ENCODE measurements around the gene DIRAS2. TPM values are rescaled to one million over a fixed set of nuclear protein-coding genes. Genes with fewer than 3 reads are reported as not detected.

DIRAS2 gene
- total and polyA plus RNA-seq, 12 donors = 0.07 to 0.20 (median 0.11) TPM; not detected in 8

- WGBS, 2 donors = 76 to 86% methylated on average over 2 of the region's 2 CpGs
- no peak for DNase-seq
- intact Hi-C loops (cut with DNase I) = no loop called here
- Histone ChIP-seq H3K27me3 (peaks cover 0 to 9% (median 0%) of the 10 kb centered on the region in 7 donors), H3K4me3 (no peak overlapping the region), H3K9me3 (no peaks in the 10 kb centered on the region), H3K4me1 (no peaks in the 10 kb centered on the region), H3K36me3 (no peaks in the 10 kb centered on the region), H3K27ac (no peak overlapping the region)
- TF ChIP-seq, protein P1, sequence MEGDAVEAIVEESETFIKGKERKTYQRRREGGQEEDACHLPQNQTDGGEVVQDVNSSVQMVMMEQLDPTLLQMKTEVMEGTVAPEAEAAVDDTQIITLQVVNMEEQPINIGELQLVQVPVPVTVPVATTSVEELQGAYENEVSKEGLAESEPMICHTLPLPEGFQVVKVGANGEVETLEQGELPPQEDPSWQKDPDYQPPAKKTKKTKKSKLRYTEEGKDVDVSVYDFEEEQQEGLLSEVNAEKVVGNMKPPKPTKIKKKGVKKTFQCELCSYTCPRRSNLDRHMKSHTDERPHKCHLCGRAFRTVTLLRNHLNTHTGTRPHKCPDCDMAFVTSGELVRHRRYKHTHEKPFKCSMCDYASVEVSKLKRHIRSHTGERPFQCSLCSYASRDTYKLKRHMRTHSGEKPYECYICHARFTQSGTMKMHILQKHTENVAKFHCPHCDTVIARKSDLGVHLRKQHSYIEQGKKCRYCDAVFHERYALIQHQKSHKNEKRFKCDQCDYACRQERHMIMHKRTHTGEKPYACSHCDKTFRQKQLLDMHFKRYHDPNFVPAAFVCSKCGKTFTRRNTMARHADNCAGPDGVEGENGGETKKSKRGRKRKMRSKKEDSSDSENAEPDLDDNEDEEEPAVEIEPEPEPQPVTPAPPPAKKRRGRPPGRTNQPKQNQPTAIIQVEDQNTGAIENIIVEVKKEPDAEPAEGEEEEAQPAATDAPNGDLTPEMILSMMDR (IDR thresholded peaks at IDR 0.05) = no peak
- ATAC-seq = no peak
Measured at GRCh38 chr9:90580576-90580975, 62.0 kb downstream of the DIRAS2 start.

GRCh38 chr9:90579181-90579580 lies 63.4 kb downstream of the DIRAS2 start:
- Histone ChIP-seq H3K27ac (no peak overlapping the region), H3K4me3 (no peak overlapping the region), H3K4me1 (no peaks in the 10 kb centered on the region), H3K36me3 (no peaks in the 10 kb centered on the region), H3K9me3 (peaks cover 0 to 6% (median 0%) of the 10 kb centered on the region in 11 donors), H3K27me3 (peaks cover 0 to 10% (median 0%) of the 10 kb centered on the region in 7 donors)
- intact Hi-C loops (cut with DNase I) = no loop called here
- TF ChIP-seq, protein P1 (IDR thresholded peaks at IDR 0.05) = no peak
- 86 to 87% methylated on average over 2 of the region's 2 CpGs for WGBS, 2 donors
- no peak for ATAC-seq
- DNase-seq = no peak

DNA sequence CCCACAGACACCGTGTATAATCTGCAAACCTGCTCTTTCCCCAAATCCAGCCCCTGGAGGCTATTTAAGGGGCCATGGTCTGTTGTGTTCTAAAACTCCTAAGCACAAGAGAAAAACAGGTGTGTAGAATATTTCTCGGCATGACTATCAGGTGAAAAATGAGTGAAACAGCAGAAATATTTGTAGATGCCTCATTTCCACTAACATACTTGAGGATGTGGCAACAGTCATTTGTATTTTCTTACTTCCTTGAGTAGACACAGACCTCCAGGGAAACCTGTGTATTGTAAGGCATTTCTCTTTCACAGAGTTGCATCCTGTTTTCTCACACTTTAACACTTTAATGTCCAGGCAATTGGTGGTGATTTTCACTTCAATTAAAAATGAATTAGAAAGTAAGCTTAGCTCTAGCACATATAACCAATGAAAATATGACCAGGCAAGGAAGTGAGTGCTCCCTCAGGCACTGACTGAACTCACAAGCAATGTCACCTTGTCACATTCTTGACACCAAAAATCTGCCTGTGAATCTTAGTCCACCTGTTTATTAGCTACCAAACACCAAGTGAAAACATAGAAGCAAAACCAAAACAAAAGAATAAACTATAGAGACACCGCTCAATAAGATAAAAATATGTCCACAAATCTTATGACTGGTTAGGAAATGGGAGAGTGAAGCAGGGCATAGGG lies 64.4 kb downstream of the DIRAS2 start:
- TF ChIP-seq, protein P1 (IDR thresholded peaks at IDR 0.05) = no peak
- no peak overlapping the region for H3K4me3 ChIP-seq
- no peak overlapping the region for H3K27ac ChIP-seq
- ATAC-seq (no peak), DNase-seq (no peak)
- H3K9me3 ChIP-seq = peaks cover 0 to 6% (median 0%) of the 10 kb centered on the region in 11 donors
- peaks cover 0 to 10% (median 0%) of the 10 kb centered on the region in 7 donors for H3K27me3 ChIP-seq
- intact Hi-C loops (cut with DNase I) = no loop called here
- H3K36me3 ChIP-seq = no peaks in the 10 kb centered on the region
- H3K4me1 ChIP-seq = no peaks in the 10 kb centered on the region
- 61 to 65% methylated on average over 3 of the region's 3 CpGs for WGBS, 2 donors

- peaks cover 0 to 1% (median 0%) of the 10 kb centered on the region in 11 donors for H3K9me3 ChIP-seq
- 19 to 27% methylated on average over 1 of the region's 1 CpG for WGBS, 2 donors
- no peak for ATAC-seq
Measured at GRCh38 chr9:90569511-90569910, 73.1 kb downstream of the DIRAS2 start.

More at GRCh38 chr9:90569511-90569910, 73.1 kb downstream of the DIRAS2 start:
- H3K27me3 ChIP-seq = no peaks in the 10 kb centered on the region
- no peak overlapping the region for H3K27ac ChIP-seq
- TF ChIP-seq, protein P1 (IDR thresholded peaks at IDR 0.05) = no peak
- H3K4me1 ChIP-seq = no peaks in the 10 kb centered on the region
- no peak overlapping the region for H3K4me3 ChIP-seq
- intact Hi-C loops (cut with DNase I) = no loop called here
- no peaks in the 10 kb centered on the region for H3K36me3 ChIP-seq
- DNase-seq = no peak
